Peyer's patch (tissue), 4 donors: ENCODE data around the gene NELL1.

Experiments used
- CTCF ChIP-seq, 6 experiments: fragments of 450-650 bp in 4 of 6; fragments of 200-600 bp in 2 of 6; sonication (generic) in 1 of 6; IDR thresholded peaks; one replicate each; pipeline ENCODE4 v1.5.1; 2017 to 2019; ENCODE audit warnings: antibody characterized with exemption in 6 of 6, mild to moderate bottlenecking in 3 of 6, moderate library complexity in 1 of 6
- POLR2A ChIP-seq, 2 donors: fragments of 450-650 bp; IDR thresholded peaks; one replicate each; pipeline ENCODE4 v1.5.1; 2017; ENCODE audit warnings: antibody characterized with exemption in 2 of 2, mild to moderate bottlenecking in 2 of 2, moderate library complexity in 2 of 2

GRCh38 chr11:20844216-20844615 lies 174.8 kb downstream of the NELL1 start:
- TF ChIP-seq CTCF (IDR thresholded peaks at IDR 0.05) (no peak), POLR2A (IDR thresholded peaks at IDR 0.05) (no peak)
